B cell (primary cell): Measurements from ENCODE around the gene PACSIN3. TPM values are rescaled to one million over a fixed set of nuclear protein-coding genes. Genes with fewer than 3 reads are reported as not detected.

Source experiments
- ATAC-seq: fragments of 200-7000 bp; cut with Tn5 transposase; one replicate; pipeline ENCODE4 v1.10.0; 2021; ENCODE audit warnings: low read depth, mild to moderate bottlenecking, moderate number of reproducible peaks, moderate library complexity
- CTCF ChIA-PET: fragments of 350-600 bp; sonication (Branson Sonifier 250); formaldehyde crosslinking; loops from one replicate; lab custom pipeline; 2021; ENCODE audit warnings: antibody characterized with exemption, inconsistent platforms; lab: Charles Lee
- POLR2A ChIA-PET: fragments of 350-600 bp; sonication (Branson Sonifier 250); formaldehyde crosslinking; loops from one replicate; lab custom pipeline; 2021; ENCODE audit warnings: antibody characterized with exemption; lab: Charles Lee
- DNase-seq: peaks from one replicate; pipeline ENCODE4 v3.0.0; 2013
- H2AFZ ChIP-seq: 2 replicates; pipeline ENCODE4 v1.6.1; 2012; ENCODE audit warnings: mild to moderate bottlenecking, low read depth, low read length; ENCODE audit not compliant: insufficient read depth, poor library complexity, severe bottlenecking
- H3K27ac ChIP-seq, 2 donors: 1 replicate in 1 of 2; 2 replicates in 1 of 2; pipeline ENCODE4 v1.5.1; 2012 to 2013; ENCODE audit warnings: low read length in 2 of 2, mild to moderate bottlenecking in 2 of 2, moderate library complexity in 1 of 2
- H3K27me3 ChIP-seq, 4 experiments: fragments of 200-600 bp in 1 of 4; sonication (generic) in 1 of 4; replicated peaks in 1 of 4; 1 replicate in 2 of 4; 2 replicates in 2 of 4; pipeline versions ENCODE4 v1.6.1 to v1.7.0; 2013 to 2016; ENCODE audit warnings: low read length in 3 of 4, mild to moderate bottlenecking in 2 of 4, mixed read lengths in 1 of 4, moderate library complexity in 1 of 4; ENCODE audit not compliant: insufficient read depth in 4 of 4, control insufficient read depth in 3 of 4; ENCODE audit errors: control extremely low read depth in 1 of 4
- H3K36me3 ChIP-seq, 2 experiments: replicated peaks in 1 of 2; 1 replicate in 1 of 2; 2 replicates in 1 of 2; pipeline versions ENCODE4 v1.6.1 to v1.7.1; 2013; ENCODE audit warnings: low read length in 1 of 2; ENCODE audit not compliant: insufficient read depth in 2 of 2, control insufficient read depth in 1 of 2; ENCODE audit errors: control extremely low read depth in 1 of 2, extremely low read depth in 1 of 2
- H3K4me1 ChIP-seq, 2 donors: fragments of 200-600 bp in 1 of 2; sonication (generic) in 1 of 2; 1 replicate in 1 of 2; 2 replicates in 1 of 2; pipeline versions ENCODE4 v1.5.1 to v1.6.1; 2013 to 2017; ENCODE audit warnings: low read length in 2 of 2; ENCODE audit not compliant: control insufficient read depth in 2 of 2, insufficient read depth in 2 of 2
- H3K4me2 ChIP-seq: replicated peaks from 2 replicates; pipeline ENCODE3; 2012; ENCODE audit warnings: mild to moderate bottlenecking, low read depth, low read length; ENCODE audit not compliant: poor library complexity, severe bottlenecking
- H3K4me3 ChIP-seq, 5 experiments: fragments of 200-600 bp in 1 of 5; sonication (generic) in 1 of 5; 1 replicate in 3 of 5; 2 replicates in 2 of 5; pipeline versions ENCODE4 v1.5.1 to v1.7.0; 2011 to 2016; ENCODE audit warnings: low read length in 4 of 5, mild to moderate bottlenecking in 4 of 5, low read depth in 2 of 5, control low read depth in 1 of 5, moderate library complexity in 1 of 5; ENCODE audit not compliant: insufficient read depth in 1 of 5; ENCODE audit errors: control extremely low read depth in 1 of 5, extremely low read depth in 1 of 5
- H3K79me2 ChIP-seq: fragments of 200-600 bp; sonication (generic); one replicate; pipeline ENCODE4 v1.6.0; 2016; ENCODE audit warnings: low read length; ENCODE audit not compliant: control insufficient read depth, insufficient read depth
- H3K9ac ChIP-seq: fragments of 200-600 bp; sonication (generic); 2 replicates; pipeline ENCODE4 v1.6.1; 2017; ENCODE audit warnings: mild to moderate bottlenecking, low read length, moderate library complexity
- H3K9me3 ChIP-seq, 3 donors: one replicate each; pipeline versions ENCODE4 v1.6.1 to v1.7.1; 2013; ENCODE audit warnings: low read length in 2 of 3; ENCODE audit not compliant: control insufficient read depth in 2 of 3, insufficient read depth in 1 of 3; ENCODE audit errors: control extremely low read depth in 1 of 3
- H4K20me1 ChIP-seq: 2 replicates; pipeline ENCODE4 v1.6.0; 2012; ENCODE audit warnings: mild to moderate bottlenecking, low read length; ENCODE audit not compliant: insufficient read depth, control insufficient read depth, poor library complexity, severe bottlenecking
- H3K27ac Mint-ChIP-seq: one replicate; pipeline ENCODE4 v1.8.0; 2021; ENCODE audit warnings: mixed read lengths
- H3K27me3 Mint-ChIP-seq: one replicate; pipeline ENCODE4 v1.8.0; 2021; ENCODE audit warnings: mixed read lengths
- H3K4me1 Mint-ChIP-seq: one replicate; pipeline ENCODE4 v1.8.0; 2021; ENCODE audit warnings: mixed read lengths
- H3K4me3 Mint-ChIP-seq: one replicate; pipeline ENCODE4 v1.8.0; 2021; ENCODE audit warnings: mixed read lengths
- H3K9me3 Mint-ChIP-seq: one replicate; pipeline ENCODE4 v1.8.0; 2022; ENCODE audit warnings: mixed read lengths; ENCODE audit not compliant: insufficient read depth
- EZH2 ChIP-seq: IDR thresholded peaks from 2 replicates; pipeline ENCODE4 v1.6.1; 2012; ENCODE audit warnings: borderline replicate concordance, low read depth, mild to moderate bottlenecking, moderate library complexity, low read length; ENCODE audit not compliant: insufficient read depth, poor library complexity, severe bottlenecking
- WGBS: methylation state at CpG from one replicate; pipeline ENCODE4 v1.1.5; 2013; ENCODE audit warnings: missing lambda C conversion rate; ENCODE audit not compliant: insufficient coverage; 5-methylcytosine and 5-hydroxymethylcytosine counted together
- intact Hi-C: fragments of 100-400 bp; cut with micrococcal nuclease; formaldehyde crosslinking; loops from one replicate; pipeline ENCODE4 v1.10.0; 2022
- polyA plus RNA-seq: library from polyadenylated mRNA; depleted of rRNA; stranded (reverse); fragments of >200 nt; gene quantifications from 2 replicates; pipeline ENCODE4 v1.2.3, GENCODE V29; 2012
- total RNA-seq, 2 donors: library from RNA; stranded (reverse); fragments of 120-200 nt in 1 of 2; gene quantifications; 1 replicate in 1 of 2; 2 replicates in 1 of 2; pipeline versions ENCODE4 v1.2.3 to v1.2.4, GENCODE V29; 2013 to 2022
- TF ChIP-seq, protein P1 (sequence below): fragments of 200-600 bp; IDR thresholded peaks from one replicate; pipeline ENCODE4 v1.8.0; 2022; ENCODE audit warnings: antibody characterized with exemption, mild to moderate bottlenecking

Gene PACSIN3
- total and polyA plus RNA-seq, 2 donors (not counting 1 experiment from before 2014, with no cell fraction given), result 2.1 TPM; not detected in 1

DNA sequence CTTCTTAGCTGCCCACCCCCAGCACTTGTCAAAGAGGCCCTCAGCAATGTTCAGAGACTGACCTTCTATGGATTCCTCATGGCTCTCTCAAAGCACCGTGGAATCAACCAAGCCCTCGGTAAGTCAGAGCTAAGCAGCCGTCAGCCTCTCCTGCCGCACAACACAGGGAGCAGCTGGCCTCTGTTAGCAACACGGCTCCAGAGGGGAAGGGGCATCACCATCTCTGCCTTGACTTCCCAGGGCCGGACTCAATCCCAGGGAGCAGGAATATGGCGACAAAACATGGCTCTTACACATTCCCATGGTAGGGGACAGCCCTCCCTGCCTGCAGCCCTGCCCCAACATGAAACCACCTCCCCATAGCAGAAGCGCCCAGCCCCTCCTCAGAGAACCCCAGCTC is 28.4 kb downstream of the PACSIN3 start:
- intact Hi-C loops, result no loop called here
- Mint-ChIP-seq H3K27me3 (no peaks in the 10 kb centered on the region), H3K4me1 (peaks cover 23% of the 10 kb centered on the region), H3K27ac (peak overlapping the region; percentile 2), H3K9me3 (no peaks in the 10 kb centered on the region), H3K4me3 (no peak overlapping the region)
- Histone ChIP-seq H3K79me2 (no peaks in the 10 kb centered on the region), H3K27ac (no peak overlapping the region), H3K9me3 (no peaks in the 10 kb centered on the region), H3K4me1 (peaks cover 13 to 25% of the 10 kb centered on the region in 2 donors), H3K4me2 (no peak overlapping the region), H3K36me3 (peaks cover 0 to 9% of the 10 kb centered on the region in 2 experiments), H3K27me3 (no peaks in the 10 kb centered on the region), H2AFZ (no peak overlapping the region), H3K9ac (no peak overlapping the region), H3K4me3 (no peak overlapping the region), H4K20me1 (peaks cover 21% of the 10 kb centered on the region)
- 86% methylated on average over 8 of the region's 8 CpGs for WGBS
- ATAC-seq (no peak), DNase-seq (peak; percentile 4)
- no peak for TF ChIP-seq EZH2
- TF ChIP-seq, protein P1, sequence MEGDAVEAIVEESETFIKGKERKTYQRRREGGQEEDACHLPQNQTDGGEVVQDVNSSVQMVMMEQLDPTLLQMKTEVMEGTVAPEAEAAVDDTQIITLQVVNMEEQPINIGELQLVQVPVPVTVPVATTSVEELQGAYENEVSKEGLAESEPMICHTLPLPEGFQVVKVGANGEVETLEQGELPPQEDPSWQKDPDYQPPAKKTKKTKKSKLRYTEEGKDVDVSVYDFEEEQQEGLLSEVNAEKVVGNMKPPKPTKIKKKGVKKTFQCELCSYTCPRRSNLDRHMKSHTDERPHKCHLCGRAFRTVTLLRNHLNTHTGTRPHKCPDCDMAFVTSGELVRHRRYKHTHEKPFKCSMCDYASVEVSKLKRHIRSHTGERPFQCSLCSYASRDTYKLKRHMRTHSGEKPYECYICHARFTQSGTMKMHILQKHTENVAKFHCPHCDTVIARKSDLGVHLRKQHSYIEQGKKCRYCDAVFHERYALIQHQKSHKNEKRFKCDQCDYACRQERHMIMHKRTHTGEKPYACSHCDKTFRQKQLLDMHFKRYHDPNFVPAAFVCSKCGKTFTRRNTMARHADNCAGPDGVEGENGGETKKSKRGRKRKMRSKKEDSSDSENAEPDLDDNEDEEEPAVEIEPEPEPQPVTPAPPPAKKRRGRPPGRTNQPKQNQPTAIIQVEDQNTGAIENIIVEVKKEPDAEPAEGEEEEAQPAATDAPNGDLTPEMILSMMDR, result no peak
- POLR2A ChIA-PET, result no interaction called here
- CTCF ChIA-PET, result no interaction called here

GRCh38 chr11:47156951-47157350 is 29.3 kb downstream of the PACSIN3 start:
- Mint-ChIP-seq H3K4me3 (no peak overlapping the region), H3K27me3 (no peaks in the 10 kb centered on the region), H3K27ac (no peak overlapping the region), H3K9me3 (no peaks in the 10 kb centered on the region), H3K4me1 (peaks cover 29% of the 10 kb centered on the region)
- WGBS, result 99% methylated on average over 20 of the region's 20 CpGs
- H3K4me2 ChIP-seq, result no peak overlapping the region
- no peak overlapping the region for H3K4me3 ChIP-seq
- no peaks in the 10 kb centered on the region for H3K27me3 ChIP-seq
- H3K9ac ChIP-seq, result no peak overlapping the region
- TF ChIP-seq, protein P1, result no peak
- TF ChIP-seq EZH2, result no peak
- CTCF ChIA-PET, result interaction anchor here (4.8 kb wide), 1 partner anchor 271 kb away, joined by 35 read pairs; no protein-coding TSS in a partner anchor
- H3K36me3 ChIP-seq, result peaks cover 0 to 4% of the 10 kb centered on the region in 2 experiments
- H3K4me1 ChIP-seq, result peaks cover 19 to 33% of the 10 kb centered on the region in 2 donors
- POLR2A ChIA-PET, result no interaction called here
- ATAC-seq, result no peak
- intact Hi-C loops, result no loop called here
- no peak overlapping the region for H3K27ac ChIP-seq
- H4K20me1 ChIP-seq, result peaks cover 13% of the 10 kb centered on the region
- H3K79me2 ChIP-seq, result no peaks in the 10 kb centered on the region
- H2AFZ ChIP-seq, result no peak overlapping the region
- no peaks in the 10 kb centered on the region for H3K9me3 ChIP-seq
- DNase-seq, result peak; percentile 6
